Hair follicle dermal papilla cell (primary cell): ENCODE data around the gene AMOT. TPM values are rescaled to one million over a fixed set of nuclear protein-coding genes. Genes with fewer than 3 reads are reported as not detected.

Experiments
- small RNA-seq: library from RNA; depleted of rRNA; stranded (forward); fragments of <200 nt; gene quantifications from one replicate; pipeline ENCODE3, GENCODE V24; 2012
- total RNA-seq: library from RNA; depleted of rRNA; stranded (reverse); fragments of >200 nt; gene quantifications from 2 replicates; pipeline ENCODE4 v1.2.3, GENCODE V29; 2012

Gene AMOT
- 12.0 and 13.8 TPM in 2 replicates for total RNA-seq

GRCh38 chrX:112840382-112841113 lies at the start of gene AMOT:
Gene AMOT, minus strand, starts transcription at chrX:112840831. Its CDS starts 17,705 bp downstream, at chrX:112823126.

Small RNAs within 50 kb of the gene (small RNA-seq; reads per million reads assigned to genes)
- gene RN7SL266P = not detected

Other genes with a start within 250 kb of the AMOT start
- under 0.01 TPM in 1 of 2 replicates, not detected in the other for gene LHFPL1, start 160.9 kb downstream of the AMOT start, total RNA-seq